Measurements from ENCODE around the gene RPS6KA2.

DNA sequence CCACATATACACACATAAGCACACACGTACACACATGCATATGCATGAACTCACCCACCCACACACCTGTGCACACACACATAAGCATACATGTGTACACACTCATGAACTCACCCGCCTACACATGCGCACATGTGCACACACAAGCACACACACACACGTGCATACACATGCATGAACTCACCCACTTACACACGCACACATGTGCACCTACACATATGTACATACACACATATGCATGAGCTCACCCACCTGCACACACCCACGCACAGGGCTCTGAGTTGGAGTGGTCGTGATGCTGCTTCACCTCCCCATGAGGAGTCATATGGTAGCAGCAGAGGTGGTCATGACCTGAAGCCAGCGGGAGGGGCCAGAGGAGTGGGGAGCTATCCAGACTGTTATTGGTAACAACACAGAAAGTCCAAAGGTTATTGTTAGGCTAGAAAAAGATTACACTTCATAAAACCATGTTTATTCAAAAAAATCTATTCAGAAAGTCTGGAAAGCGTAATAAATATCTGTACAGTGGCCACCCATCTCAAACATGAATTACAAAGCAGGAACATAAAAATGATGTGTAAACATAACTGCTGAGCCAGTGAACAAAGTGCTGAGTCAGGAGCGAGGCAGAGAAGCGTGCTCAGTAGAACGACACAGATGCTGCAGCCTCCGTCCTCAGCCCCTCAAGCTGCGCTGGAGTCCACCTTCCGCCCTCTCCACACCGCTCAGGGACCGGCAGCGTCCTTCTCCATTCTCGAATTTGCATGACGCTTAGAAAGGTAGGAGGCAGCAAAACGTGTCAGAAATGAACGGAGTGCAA lies 217.9 kb downstream of the RPS6KA2 start:
- TF ChIP-seq, protein P1, sequence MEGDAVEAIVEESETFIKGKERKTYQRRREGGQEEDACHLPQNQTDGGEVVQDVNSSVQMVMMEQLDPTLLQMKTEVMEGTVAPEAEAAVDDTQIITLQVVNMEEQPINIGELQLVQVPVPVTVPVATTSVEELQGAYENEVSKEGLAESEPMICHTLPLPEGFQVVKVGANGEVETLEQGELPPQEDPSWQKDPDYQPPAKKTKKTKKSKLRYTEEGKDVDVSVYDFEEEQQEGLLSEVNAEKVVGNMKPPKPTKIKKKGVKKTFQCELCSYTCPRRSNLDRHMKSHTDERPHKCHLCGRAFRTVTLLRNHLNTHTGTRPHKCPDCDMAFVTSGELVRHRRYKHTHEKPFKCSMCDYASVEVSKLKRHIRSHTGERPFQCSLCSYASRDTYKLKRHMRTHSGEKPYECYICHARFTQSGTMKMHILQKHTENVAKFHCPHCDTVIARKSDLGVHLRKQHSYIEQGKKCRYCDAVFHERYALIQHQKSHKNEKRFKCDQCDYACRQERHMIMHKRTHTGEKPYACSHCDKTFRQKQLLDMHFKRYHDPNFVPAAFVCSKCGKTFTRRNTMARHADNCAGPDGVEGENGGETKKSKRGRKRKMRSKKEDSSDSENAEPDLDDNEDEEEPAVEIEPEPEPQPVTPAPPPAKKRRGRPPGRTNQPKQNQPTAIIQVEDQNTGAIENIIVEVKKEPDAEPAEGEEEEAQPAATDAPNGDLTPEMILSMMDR (IDR thresholded peaks at IDR 0.05): no peak
- TF ChIP-seq POLR2A (IDR thresholded peaks at IDR 0.05): no peak
